IMR-90 (cell line): Measurements from ENCODE around the gene CDKL1.

ENCODE experiments used
- CEBPB ChIP-seq: IDR thresholded peaks from 2 replicates; pipeline ENCODE4 v1.6.1; 2012; ENCODE audit warnings: low read depth, low read length, improper control_type of control experiment
- POLR2A ChIP-seq: IDR thresholded peaks from 2 replicates; pipeline ENCODE4 v1.6.1; 2012; ENCODE audit warnings: mild to moderate bottlenecking, low read depth, low read length
- RAD21 ChIP-seq: IDR thresholded peaks from 2 replicates; pipeline ENCODE4 v1.6.1; 2012; ENCODE audit warnings: low read length, improper control_type of control experiment
- TF ChIP-seq, protein P1 (sequence below): conservative IDR thresholded peaks from 2 replicates; pipeline ENCODE4 v1.5.1; 2012; ENCODE audit warnings: mild to moderate bottlenecking, low read depth, low read length, improper control_type of control experiment

DNA sequence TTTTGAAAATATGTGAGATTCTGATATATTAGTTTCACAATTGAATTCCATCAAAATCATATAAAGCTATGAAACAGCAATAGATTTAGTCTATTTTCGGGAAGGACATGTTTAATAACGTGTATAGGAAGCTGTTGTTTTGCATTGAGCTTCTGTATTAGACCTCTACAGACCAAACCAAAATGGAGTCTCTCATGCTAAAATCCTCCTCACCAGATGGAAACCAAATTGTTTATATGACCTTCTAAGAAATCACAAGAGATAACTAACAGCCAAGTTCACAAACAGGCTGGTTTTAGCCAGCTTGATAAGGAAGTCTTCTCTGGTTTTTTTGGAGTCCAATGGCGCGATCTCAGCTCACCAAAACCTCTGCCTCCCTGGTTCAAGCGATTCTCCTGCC, 108.5 kb downstream of the CDKL1 start:
- TF ChIP-seq, protein P1, sequence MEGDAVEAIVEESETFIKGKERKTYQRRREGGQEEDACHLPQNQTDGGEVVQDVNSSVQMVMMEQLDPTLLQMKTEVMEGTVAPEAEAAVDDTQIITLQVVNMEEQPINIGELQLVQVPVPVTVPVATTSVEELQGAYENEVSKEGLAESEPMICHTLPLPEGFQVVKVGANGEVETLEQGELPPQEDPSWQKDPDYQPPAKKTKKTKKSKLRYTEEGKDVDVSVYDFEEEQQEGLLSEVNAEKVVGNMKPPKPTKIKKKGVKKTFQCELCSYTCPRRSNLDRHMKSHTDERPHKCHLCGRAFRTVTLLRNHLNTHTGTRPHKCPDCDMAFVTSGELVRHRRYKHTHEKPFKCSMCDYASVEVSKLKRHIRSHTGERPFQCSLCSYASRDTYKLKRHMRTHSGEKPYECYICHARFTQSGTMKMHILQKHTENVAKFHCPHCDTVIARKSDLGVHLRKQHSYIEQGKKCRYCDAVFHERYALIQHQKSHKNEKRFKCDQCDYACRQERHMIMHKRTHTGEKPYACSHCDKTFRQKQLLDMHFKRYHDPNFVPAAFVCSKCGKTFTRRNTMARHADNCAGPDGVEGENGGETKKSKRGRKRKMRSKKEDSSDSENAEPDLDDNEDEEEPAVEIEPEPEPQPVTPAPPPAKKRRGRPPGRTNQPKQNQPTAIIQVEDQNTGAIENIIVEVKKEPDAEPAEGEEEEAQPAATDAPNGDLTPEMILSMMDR: no peak
- TF ChIP-seq CEBPB (no peak), POLR2A (no peak), RAD21 (no peak)
